Measurements from ENCODE around the gene PRR15L.

GRCh38 chr17:47994724-47995123 is 37.0 kb upstream of the PRR15L start:
- TF ChIP-seq CTCF (conservative IDR thresholded peaks at IDR 0.05 in 1 of 2, IDR thresholded peaks at IDR 0.05 in 1 of 2; ENCODE audit: extremely low read depth in 1 of 2, insufficient read depth in 1 of 2, low read depth in 1 of 2, low read length in 2 of 2) (no peak), EZH2 (IDR thresholded peaks at IDR 0.05; ENCODE audit: borderline replicate concordance, low read length) (no peak)

All from mammary epithelial cell (primary cell).